Fibroblast of skin of left quadriceps (primary cell): Measurements from ENCODE around the gene GGA3.
"Not testable (repeated sequence)": the region's sequence is repeated elsewhere in the genome, so short reads cannot be mapped to it uniquely, and the experiment has no call there.

Experiments
- DNase-seq, 2 experiments: peaks; one replicate each; pipeline ENCODE4 v3.0.0-alpha.2; 2013; ENCODE audit warnings: low read depth in 2 of 2

GGA3 gene

DNA sequence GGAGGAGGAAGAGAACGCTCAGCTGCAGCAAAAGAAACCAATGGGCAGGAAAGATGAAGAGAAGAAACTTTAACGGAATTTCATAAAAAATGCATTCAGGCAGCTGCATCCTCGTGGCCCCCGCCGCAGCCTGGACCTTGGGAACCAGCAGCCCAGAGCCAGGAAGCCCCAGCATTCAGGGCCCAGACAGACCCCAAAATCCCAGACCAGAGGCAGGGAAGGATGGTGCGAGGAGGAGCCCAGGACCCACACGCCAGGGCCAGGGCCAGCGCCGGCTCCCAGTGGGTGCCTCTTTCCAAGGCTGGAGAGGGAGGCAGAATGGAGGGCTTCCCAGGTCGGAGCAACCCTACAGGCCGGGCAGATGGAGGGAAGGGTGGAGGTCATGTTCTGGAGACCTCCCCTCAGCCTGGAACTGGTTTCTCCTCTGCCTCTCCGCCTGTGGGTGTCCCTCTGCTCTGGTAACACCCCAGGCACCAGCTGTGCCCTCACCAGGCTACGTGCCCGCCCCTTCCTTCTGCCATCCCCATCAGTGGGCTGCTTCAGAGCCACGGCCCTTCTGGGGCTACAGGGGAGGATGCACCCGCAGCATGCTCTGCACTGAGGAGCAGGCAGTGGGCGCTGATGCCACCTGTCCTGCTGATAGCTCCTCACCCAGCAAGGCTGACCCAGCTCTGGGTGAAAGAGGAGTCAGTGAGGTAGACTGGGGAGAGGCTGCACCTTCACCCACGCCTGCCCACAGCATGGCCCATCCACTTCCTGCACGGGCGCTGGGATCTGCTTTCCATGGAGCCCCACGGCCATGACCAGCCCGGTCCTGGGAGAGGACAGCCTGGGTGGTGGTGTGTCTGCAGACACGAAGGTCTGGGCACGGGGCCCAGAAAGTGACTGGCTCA lies 10.8 kb upstream of the GGA3 start:
- no peak for DNase-seq

DNA sequence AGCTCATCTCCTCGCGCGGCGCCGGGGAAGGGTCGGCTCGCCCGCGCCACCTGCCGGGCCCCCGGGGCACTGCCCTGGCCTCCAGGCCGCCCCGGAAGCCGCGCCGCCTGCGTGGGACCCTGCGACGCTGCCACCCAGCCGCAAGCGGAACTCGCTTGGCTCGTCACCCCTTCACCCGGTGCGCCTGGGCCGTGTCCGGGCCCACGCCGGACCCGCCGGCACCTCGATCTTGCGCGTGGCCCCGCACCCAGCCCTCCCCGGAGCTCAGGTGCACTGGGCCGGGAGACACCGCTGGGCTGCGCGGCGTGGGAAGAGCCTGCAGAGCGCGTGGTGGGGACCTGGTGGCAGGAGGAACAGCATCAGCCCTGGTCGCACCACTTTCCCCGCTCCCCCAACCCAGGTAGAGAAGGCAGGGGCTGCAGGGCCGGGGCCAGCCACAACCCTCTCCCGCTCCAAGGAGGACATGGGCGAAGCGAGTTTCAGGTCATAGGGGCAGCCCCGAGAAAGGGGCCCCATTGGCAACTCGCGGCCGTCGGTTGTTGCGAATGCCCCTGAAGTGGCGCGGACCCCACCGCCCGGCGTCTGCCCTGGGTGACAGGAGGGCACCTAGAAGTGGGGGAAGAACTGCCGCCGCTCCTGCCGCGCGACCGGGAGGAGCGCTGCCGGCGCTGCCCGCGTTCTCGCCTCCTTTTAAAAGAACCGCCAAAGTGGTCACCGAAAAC lies 10.0 kb upstream of the GGA3 start:
- no peak for DNase-seq

DNA sequence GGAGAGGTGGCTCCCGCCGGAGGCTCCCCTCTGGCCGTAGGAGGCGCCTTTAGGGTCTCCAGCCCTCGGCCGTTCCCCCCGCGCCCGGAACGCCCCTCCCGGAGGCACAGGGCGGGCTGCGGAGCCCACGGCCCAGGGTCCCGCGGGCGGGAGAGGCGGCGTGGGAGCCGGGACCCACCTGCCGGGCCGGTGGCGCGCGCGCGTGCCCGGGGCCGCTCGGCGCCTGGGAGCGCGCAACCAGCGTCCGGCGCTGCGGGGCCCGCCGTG lies 9.5 kb upstream of the GGA3 start, which contains the start of gene MIF4GD:
MIF4GD (minus strand) TSS at position 266 of the 267 bp plus-strand sequence. CDS start 1,036 bp downstream, outside the sequence.
- DNase-seq = no peak

DNA sequence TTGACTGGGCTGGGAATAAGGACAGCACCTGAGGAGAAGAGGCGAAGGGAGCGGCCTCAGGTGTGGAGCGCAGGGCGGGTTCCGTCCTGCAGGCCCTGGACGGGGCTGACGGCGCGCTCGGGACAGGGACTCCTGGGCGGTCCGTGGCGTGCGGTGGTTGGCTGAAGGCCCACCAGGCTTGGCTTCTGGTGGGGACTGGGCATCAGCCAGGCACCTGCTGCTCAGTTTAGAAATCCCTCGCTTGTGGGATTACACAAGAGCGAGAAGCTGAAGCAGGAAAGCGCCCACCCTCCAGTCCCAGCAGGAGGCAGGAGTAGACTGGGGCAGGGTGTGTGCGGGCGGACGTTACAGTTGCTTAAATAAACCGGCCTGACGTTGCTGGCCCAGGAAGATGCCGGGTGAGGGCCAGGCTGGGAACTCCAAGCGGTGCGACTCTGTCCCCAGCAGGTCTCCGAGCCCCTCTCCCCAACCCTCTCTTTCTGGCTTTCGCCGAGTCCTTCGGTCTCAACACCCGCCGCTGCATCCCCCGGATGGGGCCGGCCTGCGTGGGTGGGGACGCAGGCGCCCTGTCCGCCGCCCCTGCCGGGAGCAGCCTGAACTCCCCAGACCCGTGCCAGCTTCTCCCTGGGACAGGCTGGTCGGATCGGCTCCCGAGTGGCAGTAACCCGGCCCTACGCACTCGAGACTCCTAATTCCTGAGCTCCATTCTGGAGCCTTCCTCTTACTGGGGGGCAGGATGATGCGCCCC lies 9.0 kb upstream of the GGA3 start:
- DNase-seq = no peak

DNA sequence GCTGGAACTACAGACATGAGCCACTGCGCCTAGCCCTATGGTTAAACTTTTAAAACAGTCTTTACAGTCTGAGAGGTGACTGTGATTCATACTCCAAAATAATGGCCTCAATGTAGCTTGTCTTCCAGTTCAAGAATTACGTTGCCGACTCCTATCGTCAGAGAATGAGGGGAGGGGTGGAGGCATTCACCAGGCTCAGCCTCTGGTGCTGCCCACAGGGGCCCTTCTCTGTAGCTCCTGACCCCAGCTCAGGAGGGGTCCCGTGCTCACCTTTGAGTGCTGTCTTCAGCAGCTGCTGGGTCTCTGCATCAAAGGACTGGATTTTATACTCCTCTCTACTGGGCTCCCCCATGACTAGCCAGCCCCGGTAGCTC lies 8.4 kb upstream of the GGA3 start:
- DNase-seq = no peak

DNA sequence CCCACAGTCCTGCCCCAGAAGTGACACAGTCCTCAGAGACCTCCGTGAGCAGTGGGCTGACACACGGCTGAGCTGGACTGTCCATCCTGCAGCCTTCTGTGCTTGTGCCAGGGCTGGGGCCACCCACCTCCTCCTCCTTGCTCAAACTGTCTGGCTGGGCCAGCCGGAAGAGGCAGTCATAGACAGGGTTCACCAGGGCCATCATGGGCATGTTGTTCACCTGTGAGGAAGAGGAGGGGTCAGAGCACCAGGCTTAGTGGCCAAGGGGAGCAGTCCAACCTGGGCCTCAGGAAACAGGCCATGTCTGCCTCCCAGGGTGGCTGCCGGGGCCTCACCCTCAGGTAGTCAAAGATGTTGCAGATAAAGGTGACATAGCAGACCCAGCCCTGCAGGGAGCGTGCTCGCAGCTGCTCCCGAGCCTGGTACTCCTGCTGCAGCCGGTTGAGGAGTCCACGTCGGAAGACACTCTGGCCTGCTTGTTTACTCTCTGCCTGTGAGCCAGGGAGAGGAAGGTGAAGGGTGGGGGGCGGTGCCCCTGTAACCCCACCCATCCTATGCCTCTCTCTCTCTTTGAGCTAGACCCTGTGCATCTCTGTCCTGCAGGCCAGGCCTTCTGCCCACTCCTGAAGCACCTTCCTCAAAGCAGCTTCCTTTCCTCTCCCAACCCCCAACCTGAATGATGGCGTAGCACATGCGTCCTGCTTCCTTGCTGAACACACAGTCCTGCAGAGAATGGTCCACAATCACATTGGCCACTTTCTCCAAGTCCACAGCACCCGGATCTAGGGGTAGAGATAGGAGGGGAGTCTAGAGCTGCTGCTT lies 6.2 kb upstream of the GGA3 start:
- no peak for DNase-seq

DNA sequence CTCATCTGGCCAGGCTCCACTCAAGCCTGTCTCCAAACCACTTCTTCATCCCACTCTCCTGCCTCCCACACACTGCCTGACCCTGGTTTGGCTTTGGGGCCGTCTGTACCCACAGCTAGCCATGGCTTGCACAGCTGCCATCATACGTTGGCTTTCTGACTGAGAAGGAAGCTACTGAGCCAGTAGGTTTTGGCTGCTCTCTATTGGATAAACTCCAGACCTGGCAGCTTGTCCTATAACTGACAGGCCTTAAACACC lies 5.7 kb upstream of the GGA3 start:
- no peak for DNase-seq

DNA sequence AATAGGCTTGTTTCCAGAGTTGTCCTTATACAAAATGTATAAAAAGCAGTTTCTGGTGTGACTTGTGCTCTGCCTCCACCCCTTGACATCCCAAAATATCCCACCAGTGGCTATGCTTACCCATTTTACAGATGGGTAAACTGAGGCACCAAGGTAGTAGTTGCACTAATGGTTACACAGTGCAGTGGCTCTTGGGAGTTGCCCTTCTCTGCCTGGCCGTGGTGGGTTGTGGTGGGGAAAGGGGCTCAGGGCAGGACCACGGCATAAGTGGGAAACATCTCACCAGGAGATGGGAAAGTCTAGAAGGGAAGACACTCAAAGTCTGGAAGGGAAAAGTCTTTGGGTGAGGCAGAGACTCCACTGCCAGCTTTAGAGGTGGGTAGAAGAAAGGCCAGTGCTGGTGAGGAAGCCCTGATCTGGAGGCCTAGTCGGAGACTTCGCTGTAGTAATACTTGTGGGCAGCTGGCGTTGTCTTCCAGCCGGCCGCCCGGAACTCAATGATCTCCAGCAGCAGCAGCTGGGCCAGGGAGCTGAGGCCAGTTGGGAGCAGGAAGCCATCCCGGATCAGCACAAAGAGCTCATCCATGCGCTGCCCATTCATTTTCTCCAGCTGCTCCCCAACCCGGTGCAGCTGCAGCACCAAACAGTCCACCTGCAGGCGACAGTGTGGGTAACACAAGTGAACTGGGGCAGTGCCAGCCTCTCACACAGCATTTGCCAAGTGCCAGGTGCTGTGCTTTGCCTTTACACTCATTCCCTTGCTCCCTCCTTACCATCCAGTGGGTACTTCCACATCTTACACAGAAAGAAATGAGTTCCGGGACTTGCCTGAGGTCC lies 5.1 kb upstream of the GGA3 start:
- no peak for DNase-seq

DNA sequence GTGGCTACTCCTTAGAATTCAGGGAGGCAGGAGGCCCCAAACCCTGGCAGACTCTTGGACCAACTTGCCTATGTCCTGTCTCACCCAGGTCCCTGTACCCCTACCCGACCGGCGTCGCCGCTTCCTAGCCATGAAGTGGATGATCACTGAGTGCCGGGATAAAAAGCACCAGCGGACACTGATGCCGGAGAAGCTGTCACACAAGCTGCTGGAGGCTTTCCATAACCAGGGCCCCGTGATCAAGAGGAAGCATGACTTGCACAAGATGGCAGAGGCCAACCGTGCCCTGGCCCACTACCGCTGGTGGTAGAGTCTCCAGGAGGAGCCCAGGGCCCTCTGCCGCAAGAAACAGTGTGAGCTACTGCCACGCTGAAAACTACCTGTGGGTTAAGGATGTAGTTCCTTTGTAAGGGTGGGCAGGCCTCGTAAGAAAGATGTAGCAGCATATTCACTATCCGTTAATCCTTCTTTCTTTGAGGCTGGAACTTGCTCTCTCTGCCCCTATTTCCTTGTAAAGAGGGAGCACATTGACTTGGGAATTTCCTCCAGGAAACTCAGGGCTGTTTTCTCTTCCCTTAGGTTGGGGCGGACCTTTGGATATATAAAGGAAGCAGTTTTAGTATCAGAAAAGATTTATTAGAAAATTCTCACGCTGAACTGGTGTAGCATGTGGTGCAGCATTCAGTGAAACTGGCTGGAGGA lies 4.4 kb upstream of the GGA3 start:
- no peak for DNase-seq

DNA sequence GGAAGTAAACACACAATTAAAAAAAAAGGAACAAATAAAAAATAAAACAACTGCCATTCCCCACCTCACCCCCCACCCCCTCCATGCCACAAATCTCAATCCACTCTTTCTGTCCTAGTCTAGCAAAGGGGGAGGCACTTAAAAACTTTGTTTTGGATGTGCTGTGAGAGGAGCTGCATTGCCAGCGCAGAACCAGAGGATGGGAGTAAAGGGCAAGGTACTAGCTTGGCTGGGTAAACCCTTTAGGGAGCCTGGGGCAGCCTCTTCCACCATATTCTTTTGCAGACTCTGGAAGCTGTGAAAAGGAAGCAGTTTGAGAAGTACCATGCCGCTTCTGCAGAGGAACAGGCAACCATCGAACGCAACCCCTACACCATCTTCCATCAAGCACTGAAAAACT lies 1.6 kb upstream of the GGA3 start:
- DNase-seq = no peak

DNA sequence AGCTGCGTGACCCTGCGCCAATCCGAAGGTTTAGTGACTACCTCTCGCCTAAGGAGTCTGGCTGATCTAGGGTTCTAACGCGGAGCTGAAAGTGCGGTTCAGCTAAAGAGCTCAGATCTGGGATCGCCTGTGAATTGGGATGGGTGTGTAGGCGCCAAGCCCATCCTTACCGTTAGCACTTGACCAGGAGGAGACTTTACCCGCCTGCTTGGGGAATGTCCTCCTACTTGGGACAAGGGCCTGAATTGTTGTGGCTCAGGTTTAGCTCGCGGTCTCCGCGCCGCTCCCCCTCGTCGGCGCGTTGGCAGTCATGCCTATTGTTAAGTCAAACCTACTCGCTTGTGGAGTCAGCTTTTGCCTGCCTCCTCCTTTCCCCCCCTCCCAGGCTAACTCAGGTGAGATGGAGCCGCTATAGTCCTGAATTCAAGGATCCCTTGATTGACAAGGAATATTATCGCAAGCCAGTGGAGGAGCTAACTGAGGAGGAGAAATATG lies 753 bp upstream of the GGA3 start:
- DNase-seq = no peak

DNA sequence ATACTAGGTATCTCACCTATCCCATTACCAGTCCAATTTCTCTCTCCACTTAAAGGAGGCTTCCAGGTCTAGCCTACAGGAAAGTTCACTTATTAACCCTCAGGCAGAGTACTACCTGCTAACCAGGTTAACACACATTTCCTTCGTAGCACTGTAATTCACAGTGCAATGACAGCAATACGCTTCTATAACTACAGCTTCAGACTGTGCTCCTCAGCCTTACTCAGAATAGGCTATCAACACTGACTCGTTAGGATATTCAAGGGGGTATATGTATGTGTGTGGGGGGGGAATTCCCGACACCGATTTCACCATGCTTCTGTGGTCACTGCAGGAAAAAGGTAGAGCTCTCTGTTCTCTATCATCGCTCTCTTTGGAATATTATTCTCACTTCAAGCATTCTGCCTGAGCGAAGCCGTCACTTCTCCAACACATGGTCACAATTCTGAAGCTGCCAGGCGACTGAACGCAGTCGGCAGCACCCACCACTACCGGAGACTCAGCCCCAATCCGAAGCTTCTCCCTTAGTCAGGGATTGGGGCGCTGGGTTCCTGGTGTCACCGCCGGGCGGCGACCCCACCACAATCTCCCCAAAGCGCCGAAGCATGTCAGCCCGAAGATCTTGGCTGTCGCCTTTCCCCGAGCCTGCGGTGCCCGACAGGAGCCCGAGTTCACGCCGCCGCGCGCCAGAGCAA lies 618 bp downstream of the GGA3 start:
- DNase-seq = no peak

DNA sequence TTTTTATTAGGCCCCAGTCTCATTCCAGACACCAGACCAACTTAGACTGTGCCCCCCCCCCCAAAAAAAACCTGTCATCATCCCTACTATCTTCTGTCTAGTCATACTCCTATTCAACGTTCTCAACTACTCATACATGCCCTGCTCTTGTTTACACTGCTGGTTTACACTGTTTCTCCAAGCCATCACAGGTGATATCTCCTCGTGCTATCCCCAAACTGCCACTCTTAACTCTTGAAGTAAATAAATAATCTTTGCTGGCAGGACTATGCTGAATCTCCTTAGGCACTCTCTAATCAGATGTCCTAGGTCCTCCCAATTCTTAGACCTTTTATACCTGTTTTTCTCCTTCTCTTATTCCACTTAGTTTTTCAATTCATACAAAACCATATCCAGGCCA lies 4.2 kb downstream of the GGA3 start:
- not testable (repeated sequence) for DNase-seq

DNA sequence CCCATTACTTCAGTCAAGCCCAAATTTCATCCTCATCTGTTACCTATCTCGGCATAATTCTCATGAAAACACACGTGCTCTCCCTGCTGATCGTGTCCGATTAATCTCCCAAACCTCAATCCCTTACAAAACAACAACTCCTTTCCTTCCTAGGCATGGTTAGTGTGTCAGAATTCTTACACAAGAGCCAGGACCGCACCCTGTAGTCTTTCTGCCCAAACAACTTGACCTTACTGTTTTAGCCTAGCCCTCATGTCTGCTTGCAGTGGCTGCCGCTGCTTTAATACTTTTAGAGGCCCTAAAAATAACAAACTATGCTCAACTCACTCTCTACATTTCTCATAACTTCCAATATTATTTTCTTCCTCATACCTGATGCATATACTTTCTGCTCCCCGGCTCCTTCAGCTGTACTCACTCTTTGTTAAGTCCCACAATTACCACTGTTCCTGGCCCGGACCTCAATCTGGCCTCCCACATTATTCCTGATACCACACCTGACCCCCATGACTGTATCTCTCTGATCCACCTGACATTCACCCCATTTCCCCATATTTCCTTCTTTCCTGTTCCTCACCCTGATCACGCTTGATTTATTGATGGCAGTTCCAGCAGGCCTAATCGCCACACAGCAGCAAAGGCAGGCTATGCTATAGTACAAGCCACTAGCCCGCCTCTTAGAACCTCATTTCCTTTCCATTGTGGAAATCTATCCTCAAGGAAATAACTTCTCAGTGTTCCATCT lies 5.3 kb downstream of the GGA3 start:
- DNase-seq = not testable (repeated sequence)

DNA sequence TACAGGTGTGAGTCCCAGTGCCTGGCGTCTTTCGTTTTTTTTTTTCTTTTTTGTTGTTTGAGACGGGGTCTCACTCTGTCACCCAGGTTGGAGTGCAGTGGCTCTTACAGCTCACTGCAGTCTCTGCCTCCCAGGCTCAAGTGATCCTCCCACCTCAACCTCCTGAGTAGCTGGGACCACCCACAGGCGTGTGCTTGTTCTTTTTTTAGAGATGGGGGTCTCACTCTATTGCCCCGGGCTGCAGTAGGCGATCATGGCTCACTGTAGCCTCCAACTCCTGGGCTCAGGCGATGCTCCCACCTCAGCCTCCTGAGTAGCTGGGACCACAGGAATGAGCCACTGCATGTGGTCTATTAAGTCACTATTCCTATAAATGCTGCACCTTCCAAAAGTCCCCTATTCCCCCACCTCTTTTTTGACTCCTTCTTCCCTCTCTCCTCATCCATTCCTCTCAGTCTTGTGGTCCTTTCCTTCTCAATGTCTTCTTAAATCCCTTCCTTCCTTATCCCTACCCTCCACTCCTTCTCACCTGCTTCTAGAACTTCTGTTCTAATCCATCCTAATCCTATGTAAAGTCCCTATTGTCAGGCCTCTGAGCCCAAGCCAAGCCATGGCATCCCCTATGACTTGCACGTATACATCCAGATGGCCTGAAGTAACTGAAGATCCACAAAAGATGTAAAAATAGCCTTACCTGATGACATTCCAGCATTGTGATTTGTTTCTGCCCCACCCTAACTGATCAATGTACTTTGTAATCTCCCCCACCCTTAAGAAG lies 9.2 kb downstream of the GGA3 start:
- DNase-seq = no peak

DNA sequence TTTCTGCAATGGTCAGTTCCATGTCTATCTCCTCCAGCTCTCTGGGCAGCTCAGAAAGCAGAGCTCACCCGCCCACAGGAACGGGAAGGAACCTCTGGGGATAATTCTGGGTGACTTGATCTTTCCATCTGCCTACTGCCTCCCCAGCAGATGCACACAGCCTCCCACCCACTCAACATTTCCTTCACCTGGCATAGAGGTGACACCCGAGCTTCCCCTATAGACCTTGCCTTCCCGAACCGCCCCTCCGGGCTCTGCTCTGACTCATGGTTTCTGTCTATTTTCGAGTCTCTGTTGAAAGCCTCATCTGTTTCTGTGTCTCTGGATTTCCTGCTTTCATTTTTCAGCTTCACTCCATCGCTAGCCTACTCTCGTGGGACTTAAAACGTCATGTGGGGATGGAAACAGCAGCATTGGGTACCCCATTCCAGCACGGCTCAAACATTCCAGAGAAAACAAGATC lies 11.4 kb downstream of the GGA3 start:
- DNase-seq = peak in 1 of 2 experiments; percentile 39

DNA sequence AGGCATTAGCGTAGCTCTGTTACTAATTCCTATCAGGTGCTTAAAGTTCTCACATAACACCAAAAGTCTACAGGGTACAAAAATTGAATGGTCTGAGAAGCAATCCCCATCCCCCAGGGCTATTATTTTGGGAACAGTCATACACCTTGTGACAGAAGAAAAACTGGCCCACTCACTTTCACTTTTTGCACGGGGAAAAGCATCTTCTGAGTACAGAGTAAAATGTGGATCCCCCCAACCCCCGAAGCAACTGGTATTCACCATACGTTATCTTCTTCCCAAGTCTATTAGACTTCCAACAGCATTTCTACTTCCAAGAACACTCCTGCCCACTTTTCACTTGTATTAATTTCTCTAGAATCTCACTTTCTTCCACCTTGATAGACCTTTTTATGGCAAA lies 11.8 kb downstream of the GGA3 start:
- no peak for DNase-seq

DNA sequence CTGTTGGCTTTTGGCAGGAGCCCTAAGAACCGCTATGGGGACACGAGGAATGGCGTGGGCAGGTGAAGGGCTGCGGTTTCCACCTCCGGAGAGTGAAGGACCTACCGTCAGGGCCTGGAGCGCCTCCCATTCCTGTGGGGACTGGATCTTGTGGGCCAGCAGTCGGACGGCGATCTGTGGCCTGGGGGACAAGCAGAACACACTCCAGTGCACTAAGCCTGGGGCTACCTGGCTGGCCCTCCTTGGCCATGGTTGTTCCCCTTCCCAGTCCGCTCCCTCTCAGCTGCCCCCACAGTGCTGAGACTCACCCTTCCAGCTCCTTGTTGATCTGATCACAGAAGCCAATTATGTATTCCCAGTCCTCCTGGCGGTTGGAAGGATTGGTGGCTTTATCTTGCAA lies 15.0 kb downstream of the GGA3 start:
- DNase-seq = no peak
